Stimulated activated CD4-positive, alpha-beta T cell treated with anti-CD3 and anti-CD28 coated beads, TNF-alpha, amount 100 ng/mL, for 48 hours (primary cell): ENCODE data around the gene MZB1.
"Not testable (repeated sequence)": the region's sequence is repeated elsewhere in the genome, so short reads cannot be mapped to it uniquely, and the experiment has no call there.

Source experiments
- DNase-seq, 3 donors: peaks; one replicate each; pipeline ENCODE4 v3.0.0-alpha.2; 2020; ENCODE audit warnings: low read depth in 3 of 3

The MZB1 gene

DNA sequence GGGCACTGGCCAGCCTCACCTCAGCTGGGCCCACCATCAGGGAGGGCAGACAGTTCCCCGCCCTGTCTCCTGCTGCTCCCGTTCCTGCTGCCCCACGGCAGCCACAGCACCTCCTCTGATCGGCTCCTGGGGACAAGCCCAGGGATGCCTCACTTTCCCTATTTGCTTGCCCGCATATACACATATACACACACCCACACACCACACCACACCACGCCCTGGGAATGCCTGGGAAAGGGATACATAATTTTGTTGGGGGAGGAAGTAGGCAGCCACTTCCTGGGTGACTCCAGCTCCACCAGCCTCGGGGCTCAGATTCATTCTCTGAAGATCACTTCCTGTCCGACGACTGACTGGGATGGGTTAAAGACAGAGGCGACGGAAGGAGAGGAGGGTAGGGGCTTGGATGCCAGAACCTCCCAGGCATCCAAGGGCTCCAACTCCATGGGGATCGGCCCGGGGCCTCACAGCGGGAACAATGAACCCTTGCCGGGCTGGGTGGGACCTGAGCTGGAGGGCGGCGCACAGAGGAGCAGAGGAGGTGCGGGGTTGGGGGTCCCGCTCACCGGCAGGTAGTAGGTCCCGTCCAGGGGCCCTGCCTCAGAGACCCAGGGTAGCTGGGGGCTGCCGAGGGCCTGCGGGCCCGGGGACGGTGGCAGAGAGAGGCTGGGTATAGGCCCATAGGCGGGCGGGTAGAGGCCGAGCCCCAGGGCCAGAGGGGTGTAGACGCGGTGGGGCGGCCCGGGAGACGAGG lies 2.0 kb upstream of the MZB1 start:
- no peak for DNase-seq

DNA sequence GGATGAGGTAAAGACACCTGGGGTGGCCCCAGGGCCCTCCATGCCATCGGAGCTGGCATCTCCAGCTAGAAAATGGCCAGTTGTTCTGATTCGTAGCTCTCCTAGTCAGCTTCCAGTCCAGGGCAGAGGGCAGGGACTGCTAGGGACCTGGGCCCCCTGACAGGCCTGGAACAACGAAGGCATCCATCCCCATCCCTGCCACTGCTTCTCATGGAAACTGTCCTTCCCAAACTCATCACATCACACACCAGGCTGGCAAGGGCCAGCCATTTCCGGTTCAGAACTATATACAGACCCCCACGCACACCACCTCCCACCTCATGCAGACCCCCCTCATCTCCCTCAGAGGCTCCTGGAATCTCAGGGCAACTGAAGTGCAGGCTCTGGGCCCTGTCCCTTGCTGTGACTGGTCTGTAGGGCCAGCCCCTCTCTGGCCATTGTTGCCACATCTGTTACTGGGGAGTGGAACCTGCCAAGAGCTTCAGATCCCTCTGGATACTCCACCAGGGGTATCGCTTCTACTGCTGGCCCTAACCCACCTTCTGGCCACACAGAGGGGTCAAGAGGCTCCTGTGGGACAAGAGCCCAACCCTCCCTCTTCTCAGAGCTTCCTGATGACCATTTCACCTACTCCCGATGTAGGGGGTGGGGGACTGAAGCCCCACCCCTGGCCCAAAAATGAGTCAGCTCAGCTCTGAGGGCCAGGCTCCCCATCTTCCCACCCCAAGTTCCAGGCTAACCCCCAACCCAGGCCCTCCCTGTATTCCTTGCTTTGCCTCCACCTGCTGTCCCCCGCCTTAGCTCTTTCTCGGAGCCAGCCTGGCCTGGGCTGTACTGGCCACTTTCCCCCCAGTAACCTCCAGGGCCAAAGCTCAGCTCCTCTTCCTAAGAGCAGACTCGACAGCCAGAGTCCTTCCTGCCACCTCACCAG lies 1.2 kb upstream of the MZB1 start:
- DNase-seq = no peak

- no peak for DNase-seq
These were observed 1.4 kb downstream of the MZB1 start for GRCh38 chr5:139388198-139388821.

DNA sequence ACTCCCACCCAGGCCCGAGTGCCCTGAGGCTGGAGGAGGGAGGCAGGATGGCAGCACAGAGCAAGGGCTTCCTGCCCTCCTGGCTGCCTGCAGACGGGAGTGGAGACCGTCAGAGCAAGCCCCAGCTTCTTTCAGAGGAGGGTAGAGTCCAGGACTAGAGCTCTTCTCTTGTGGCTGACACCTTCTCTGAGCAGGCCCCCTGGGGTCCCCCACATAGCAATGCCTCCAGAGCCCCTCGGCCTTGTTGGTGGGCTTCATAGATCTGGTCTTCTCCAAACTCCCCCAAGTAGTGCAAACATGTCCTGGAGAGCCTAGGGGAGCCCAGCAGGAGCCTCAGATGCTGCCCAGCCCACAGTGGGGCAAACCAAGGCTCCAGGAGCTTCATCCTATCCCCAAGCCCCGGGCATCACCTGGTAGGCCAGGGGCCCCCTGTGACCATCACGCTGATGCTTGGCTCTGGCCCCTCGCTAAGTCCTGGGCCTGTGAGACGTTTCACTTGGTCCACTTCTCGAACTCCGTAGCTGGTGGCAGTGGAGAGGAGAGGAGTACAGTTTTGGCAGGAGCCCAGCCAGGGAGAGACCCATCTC lies 2.0 kb downstream of the MZB1 start:
- no peak for DNase-seq

- DNase-seq = not testable (repeated sequence)
These were observed 2.8 kb downstream of the MZB1 start for GRCh38 chr5:139386956-139387355.

- DNase-seq = no peak
These were observed 3.7 kb downstream of the MZB1 start for GRCh38 chr5:139386050-139386438.

DNA sequence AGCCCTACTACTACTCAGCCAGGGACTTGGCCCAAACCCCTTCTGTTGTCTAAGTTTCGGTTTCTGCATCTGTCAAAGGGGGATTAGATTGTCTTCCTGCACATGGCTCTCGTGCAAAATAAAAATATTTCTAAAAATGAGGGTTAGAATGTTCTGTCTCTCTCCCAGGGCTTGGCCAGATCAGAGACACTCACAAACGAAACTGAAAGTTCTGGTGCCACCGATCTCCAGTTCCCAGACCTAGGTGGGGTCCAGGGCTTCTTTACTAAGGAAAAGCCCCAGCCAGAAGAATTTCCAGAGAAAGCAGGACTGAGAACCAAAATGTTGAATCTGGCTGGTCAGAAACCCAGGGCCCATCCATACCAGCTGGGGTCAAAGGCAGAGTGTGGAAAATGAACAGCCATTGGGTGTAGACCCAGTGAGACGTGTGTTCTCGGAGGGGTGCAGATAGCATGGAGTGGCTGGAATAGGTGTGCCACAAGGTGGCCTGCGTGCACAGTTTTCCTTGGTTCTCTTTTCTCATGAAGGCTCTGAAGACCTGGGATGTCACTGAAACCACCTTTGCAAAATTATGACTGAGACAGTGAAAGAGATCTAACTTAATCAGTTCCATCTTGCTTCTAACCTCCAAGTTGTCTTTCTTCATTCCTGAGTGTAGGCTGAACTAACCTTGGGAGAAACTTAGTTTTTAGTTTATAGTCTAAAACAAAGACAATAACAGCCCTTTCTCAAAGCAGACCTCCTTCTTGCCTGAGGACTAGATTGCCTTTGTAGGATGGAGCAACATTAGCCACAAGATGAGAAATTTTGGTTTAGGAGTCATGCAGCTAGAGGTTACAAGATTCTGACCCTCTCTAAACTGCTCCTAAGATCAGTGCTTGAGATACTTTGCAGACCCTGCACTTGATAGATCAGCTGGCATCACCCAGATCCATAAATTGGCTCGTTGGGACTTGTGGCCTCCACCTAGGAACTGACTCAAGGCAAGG lies 4.4 kb downstream of the MZB1 start:
- DNase-seq = no peak

- DNase-seq = no peak
These were observed 5.1 kb downstream of the MZB1 start for GRCh38 chr5:139384591-139385051.

- no peak for DNase-seq
These were observed 5.6 kb downstream of the MZB1 start for GRCh38 chr5:139383993-139384590.

DNA sequence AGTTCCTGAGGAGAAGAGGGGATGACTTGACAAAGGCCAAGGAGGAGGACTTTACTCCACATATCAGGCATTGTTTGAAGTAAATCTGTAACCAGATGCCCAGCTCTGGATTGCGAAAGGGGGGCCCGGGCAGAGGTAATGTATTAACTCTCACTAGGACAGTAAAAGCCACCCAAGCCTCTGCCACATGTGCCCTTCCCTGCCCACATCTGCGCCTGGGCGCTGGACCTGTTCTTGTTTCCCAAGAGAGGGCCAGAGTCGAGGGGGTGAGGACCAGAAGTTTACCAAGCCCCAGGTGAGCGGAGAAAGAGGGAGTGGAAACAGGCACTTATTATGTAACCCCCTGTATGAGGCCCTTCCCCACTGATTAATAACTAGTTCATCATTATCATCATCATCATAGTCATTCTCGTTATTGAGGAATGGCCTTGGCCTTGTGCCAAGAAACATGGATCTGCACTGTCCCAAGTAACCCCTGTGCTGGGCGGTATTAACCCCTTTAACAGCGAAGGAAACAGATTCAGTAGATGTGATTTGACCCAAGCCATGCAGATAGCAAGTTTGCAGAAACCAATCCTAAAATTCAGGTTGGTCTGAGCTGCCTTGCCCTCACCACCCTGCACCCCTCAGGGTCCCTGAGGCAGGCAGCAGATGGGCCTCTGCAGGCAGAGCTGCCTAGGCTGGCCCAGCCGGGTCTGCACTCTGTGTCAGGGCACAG lies 6.3 kb downstream of the MZB1 start, which contains the start of gene SLC23A1:
Gene SLC23A1, minus strand, starts transcription at position 23 of the 718 bp plus-strand sequence. CDS start 44 bp downstream, outside the sequence.
- DNase-seq = no peak

GRCh38 chr5:139382807-139383206 lies 6.9 kb downstream of the MZB1 start:
- no peak for DNase-seq

- no peak for DNase-seq
These were observed 7.6 kb downstream of the MZB1 start for GRCh38 chr5:139381837-139382761.

GRCh38 chr5:139379626-139380449 lies 9.9 kb downstream of the MZB1 start:
- DNase-seq = no peak

DNA sequence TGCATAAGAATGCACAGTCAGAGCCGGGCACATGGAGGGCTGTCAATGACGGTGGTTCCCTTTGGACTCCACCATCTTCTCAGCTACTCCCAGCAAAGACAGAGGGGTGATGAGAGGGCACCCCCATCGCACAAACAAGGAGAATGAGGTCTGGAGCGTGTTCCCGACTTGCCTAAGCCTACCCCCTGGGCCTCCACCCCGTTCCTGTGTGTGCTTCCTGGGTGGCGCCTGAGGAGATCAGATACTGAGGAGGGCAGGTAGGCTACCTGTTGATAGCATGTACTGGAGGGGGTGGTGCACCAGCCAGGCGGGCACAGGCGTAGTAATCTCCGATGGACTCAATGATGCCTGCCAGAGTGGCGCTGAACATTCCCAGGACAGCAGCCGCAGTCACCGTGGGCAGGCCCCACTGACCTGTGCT lies 10.8 kb downstream of the MZB1 start:
- no peak for DNase-seq

DNA sequence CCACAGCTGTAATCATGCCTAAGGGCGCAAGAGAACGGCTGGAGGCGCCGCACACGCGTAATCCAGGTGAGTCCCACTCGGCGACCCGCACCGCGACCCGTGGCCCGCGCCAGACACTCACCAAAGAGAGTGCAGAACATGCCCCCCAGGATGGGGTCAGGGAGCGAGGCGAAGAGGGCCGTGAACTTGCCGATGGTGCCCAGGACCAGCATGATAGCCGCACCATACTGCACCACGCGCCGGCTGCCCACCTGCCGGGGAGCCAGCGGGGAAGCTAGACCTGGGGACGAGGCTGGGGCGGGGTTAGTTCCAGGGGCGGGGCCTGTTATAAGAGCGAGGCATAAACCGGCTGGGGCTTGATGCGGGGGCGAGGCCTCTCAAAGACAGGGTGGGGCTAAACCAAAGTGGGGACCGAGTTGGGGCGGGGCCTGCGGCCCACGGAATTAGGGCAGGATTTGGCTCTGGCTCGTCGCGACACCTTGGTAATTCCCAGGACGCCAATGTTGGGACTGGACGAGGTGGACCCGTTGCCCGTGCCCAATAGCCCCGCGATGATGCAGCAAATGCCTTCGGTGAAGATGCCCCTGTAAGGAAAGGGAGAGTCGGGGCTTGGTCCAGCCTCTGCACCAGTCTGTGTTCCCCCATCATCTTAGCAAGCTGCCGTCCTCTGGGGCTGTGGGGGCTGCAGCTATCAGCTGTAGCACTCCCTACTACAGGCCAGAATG lies 11.4 kb downstream of the MZB1 start:
- DNase-seq = no peak

DNA sequence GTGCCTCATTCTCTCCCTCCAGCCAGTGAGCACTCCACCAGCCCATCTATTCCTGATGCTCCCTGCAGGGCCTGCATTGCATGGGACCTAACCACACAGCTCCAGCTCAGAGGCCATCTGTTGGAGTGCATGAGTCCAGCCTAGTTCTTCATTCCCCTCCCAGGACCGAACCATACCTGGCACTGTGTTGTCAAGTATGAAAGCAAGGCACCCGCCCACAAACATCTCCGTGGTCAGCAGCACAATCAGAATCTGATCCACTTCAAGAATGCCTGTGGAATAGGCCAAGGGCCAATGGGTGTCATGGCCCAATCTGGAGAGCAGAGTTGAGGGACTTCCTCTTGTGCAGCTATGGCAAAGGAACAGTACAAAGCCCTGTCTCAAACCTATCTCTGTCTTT lies 12.5 kb downstream of the MZB1 start:
- DNase-seq = no peak

DNA sequence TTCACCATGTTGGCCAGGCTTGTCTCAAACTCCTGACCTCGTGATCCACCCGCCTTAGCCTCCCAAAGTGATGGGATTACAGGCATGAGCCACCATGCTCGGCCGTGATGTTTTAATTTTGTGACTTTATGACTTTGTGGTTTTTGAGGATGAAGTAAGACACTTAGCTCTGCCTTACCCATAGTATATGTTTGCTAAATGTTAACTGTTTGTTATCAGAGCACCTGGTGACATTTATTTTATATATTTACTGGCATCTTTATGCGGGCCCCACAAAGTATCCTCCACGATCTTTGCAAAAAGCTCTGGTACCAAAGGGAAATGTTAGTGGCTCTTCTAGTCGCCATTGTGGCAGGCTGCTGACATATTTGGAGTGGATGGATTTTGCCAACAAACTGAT lies 13.3 kb downstream of the MZB1 start:
- DNase-seq = no peak
